Medulla oblongata (tissue), 1 donor: ENCODE results near the gene MAPK8.

ENCODE experiments used
- DNase-seq: peaks from one replicate; pipeline ENCODE4 v3.0.0-alpha.2; 2015; ENCODE audit errors: extremely low spot score

MAPK8 gene

GRCh38 chr10:48449501-48450232 is 143.2 kb downstream of the MAPK8 start:
- DNase-seq, result peak; percentile 72

GRCh38 chr10:48450233-48450740 is 143.8 kb downstream of the MAPK8 start:
- no peak for DNase-seq

- no peak for DNase-seq
Observed at GRCh38 chr10:48450741-48451466, 144.4 kb downstream of the MAPK8 start.

- DNase-seq, result no peak
Observed at GRCh38 chr10:48451969-48452878, 145.7 kb downstream of the MAPK8 start.

GRCh38 chr10:48452879-48453412 is 146.5 kb downstream of the MAPK8 start:
- DNase-seq, result no peak

GRCh38 chr10:48453451-48454301 is 147.2 kb downstream of the MAPK8 start:
- DNase-seq, result no peak

- DNase-seq, result no peak
Observed at GRCh38 chr10:48454302-48455054, 148.0 kb downstream of the MAPK8 start.

GRCh38 chr10:48455055-48455391 is 148.5 kb downstream of the MAPK8 start:
- no peak for DNase-seq

GRCh38 chr10:48455392-48456151 is 149.1 kb downstream of the MAPK8 start:
- DNase-seq, result no peak

GRCh38 chr10:48456361-48456804 is 149.9 kb downstream of the MAPK8 start:
- peak; percentile 82 for DNase-seq

- DNase-seq, result no peak
Observed at GRCh38 chr10:48456808-48457761, 150.6 kb downstream of the MAPK8 start.

GRCh38 chr10:48457949-48458661 is 151.6 kb downstream of the MAPK8 start:
- DNase-seq, result no peak

GRCh38 chr10:48458662-48459048 is 152.2 kb downstream of the MAPK8 start:
- DNase-seq, result no peak

- DNase-seq, result no peak
Observed at GRCh38 chr10:48459270-48460150, 153.0 kb downstream of the MAPK8 start.

GRCh38 chr10:48460182-48460581 is 153.7 kb downstream of the MAPK8 start:
- no peak for DNase-seq
